HG03442 (cell line): ENCODE results near the gene USF1.

Experiments
- ATAC-seq: cut with Tn5 transposase; IDR thresholded peaks from one replicate; pipeline ENCODE4 v1.9.1; 2021; ENCODE audit warnings: mild to moderate bottlenecking, moderate library complexity; ENCODE audit not compliant: unreplicated experiment

Gene USF1

GRCh38 chr1:161045736-161046604, at the start of gene USF1:
TSS of gene USF1 (minus strand) at chr1:161045977. CDS start at chr1:161043275, 2,702 bp downstream.
- peak; percentile 61 for ATAC-seq

GRCh38 chr1:161095230-161095629, 49.5 kb upstream of the USF1 start:
- ATAC-seq, result no peak

- no peak for ATAC-seq
Measured at GRCh38 chr1:161094481-161094880, 48.7 kb upstream of the USF1 start.

- ATAC-seq, result no peak
Measured at GRCh38 chr1:161092621-161093028, 46.8 kb upstream of the USF1 start.

GRCh38 chr1:161091796-161092507, 46.2 kb upstream of the USF1 start:
- ATAC-seq, result no peak

GRCh38 chr1:161091093-161091492, 45.3 kb upstream of the USF1 start:
- ATAC-seq, result no peak

- ATAC-seq, result no peak
Measured at GRCh38 chr1:161090617-161091016, 44.8 kb upstream of the USF1 start.

GRCh38 chr1:161089938-161090337, 44.2 kb upstream of the USF1 start:
- ATAC-seq, result no peak

GRCh38 chr1:161089251-161089924, 43.6 kb upstream of the USF1 start, which contains the start of gene NECTIN4:
TSS of gene NECTIN4 (minus strand) at chr1:161089558. CDS start at chr1:161089296, 262 bp downstream.
- no peak for ATAC-seq

- no peak for ATAC-seq
Measured at GRCh38 chr1:161088587-161089110, 42.9 kb upstream of the USF1 start.

- no peak for ATAC-seq
Measured at GRCh38 chr1:161086457-161086856, 40.7 kb upstream of the USF1 start.

- no peak for ATAC-seq
Measured at GRCh38 chr1:161085165-161085564, 39.4 kb upstream of the USF1 start.

- ATAC-seq, result no peak
Measured at GRCh38 chr1:161084597-161084988, 38.8 kb upstream of the USF1 start.

- ATAC-seq, result no peak
Measured at GRCh38 chr1:161083748-161084596, 38.2 kb upstream of the USF1 start.

GRCh38 chr1:161082996-161083747, 37.4 kb upstream of the USF1 start:
- no peak for ATAC-seq

GRCh38 chr1:161082483-161082882, 36.7 kb upstream of the USF1 start:
- ATAC-seq, result no peak

- ATAC-seq, result no peak
Measured at GRCh38 chr1:161081519-161081918, 35.7 kb upstream of the USF1 start.

- no peak for ATAC-seq
Measured at GRCh38 chr1:161080441-161081405, 34.9 kb upstream of the USF1 start.
